ENCODE measurements around the gene B3GALNT2.
"Not testable (repeated sequence)": the region's sequence is repeated elsewhere in the genome, so short reads cannot be mapped to it uniquely, and the experiment has no call there.

The B3GALNT2 gene

DNA sequence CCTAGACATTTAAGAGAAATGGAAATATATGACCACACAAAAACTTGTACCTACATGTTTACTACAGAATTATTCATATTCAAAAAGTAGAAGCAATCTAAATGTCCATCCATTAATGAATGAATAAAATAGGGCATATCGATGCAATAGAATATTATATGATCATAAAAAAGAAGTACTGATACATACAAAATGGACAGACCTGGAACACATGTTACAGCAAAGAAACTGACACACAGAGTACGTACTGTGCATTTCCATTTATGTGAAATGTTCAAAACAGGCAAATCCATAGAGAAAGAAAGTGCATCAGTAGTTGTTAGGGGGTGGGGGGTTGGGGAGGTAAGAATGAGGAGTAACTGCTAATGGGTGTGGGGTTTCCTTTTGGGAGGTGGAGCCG is 39.2 kb downstream of the B3GALNT2 start:
- no peak for DNase-seq (ENCODE audit: low read depth)
- H3K4me3 ChIP-seq (ENCODE audit: low read depth, low read length) = no peak overlapping the region
- TF ChIP-seq, protein P1, sequence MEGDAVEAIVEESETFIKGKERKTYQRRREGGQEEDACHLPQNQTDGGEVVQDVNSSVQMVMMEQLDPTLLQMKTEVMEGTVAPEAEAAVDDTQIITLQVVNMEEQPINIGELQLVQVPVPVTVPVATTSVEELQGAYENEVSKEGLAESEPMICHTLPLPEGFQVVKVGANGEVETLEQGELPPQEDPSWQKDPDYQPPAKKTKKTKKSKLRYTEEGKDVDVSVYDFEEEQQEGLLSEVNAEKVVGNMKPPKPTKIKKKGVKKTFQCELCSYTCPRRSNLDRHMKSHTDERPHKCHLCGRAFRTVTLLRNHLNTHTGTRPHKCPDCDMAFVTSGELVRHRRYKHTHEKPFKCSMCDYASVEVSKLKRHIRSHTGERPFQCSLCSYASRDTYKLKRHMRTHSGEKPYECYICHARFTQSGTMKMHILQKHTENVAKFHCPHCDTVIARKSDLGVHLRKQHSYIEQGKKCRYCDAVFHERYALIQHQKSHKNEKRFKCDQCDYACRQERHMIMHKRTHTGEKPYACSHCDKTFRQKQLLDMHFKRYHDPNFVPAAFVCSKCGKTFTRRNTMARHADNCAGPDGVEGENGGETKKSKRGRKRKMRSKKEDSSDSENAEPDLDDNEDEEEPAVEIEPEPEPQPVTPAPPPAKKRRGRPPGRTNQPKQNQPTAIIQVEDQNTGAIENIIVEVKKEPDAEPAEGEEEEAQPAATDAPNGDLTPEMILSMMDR (conservative IDR thresholded peaks at IDR 0.05; ENCODE audit: low read depth, low read length) = no peak

GRCh38 chr1:235462832-235463231 is 41.4 kb downstream of the B3GALNT2 start:
- not testable (repeated sequence) for DNase-seq (ENCODE audit: low read depth); H3K4me3 ChIP-seq (ENCODE audit: low read depth, low read length)

- TF ChIP-seq, protein P1 (conservative IDR thresholded peaks at IDR 0.05; ENCODE audit: low read depth, low read length) = no peak
- H3K4me3 ChIP-seq (ENCODE audit: low read depth, low read length) = no peak overlapping the region
- no peak for DNase-seq (ENCODE audit: low read depth)
Measured at GRCh38 chr1:235461954-235462353, 42.3 kb downstream of the B3GALNT2 start.

GRCh38 chr1:235460770-235461169 is 43.5 kb downstream of the B3GALNT2 start:
- no peak for DNase-seq (ENCODE audit: low read depth)
- TF ChIP-seq, protein P1 (conservative IDR thresholded peaks at IDR 0.05; ENCODE audit: low read depth, low read length) = no peak
- H3K4me3 ChIP-seq (ENCODE audit: low read depth, low read length) = no peak overlapping the region

- H3K4me3 ChIP-seq (ENCODE audit: low read depth, low read length); DNase-seq (ENCODE audit: low read depth): not testable (repeated sequence)
Measured at GRCh38 chr1:235457856-235458255, 46.4 kb downstream of the B3GALNT2 start.

DNA sequence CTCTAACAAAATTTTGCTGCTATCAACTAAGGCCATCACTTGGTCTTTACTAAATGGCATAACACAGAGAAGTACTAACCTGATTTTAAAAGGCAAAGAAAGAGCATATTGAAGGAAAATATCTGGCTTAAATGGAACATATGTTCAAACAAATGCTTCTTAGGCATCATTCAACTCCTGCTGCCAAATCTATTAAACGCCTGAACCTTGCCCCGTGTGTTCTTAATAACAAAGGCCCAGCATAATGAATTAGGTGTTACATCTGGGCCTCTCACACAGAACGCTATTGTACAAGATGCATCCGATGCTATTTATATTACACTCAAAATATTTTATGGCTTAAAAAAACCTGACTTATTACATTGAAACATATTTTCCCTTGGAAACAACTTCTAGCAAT is 48.4 kb downstream of the B3GALNT2 start:
- H3K4me3 ChIP-seq (ENCODE audit: low read depth, low read length) = no peak overlapping the region
- DNase-seq (ENCODE audit: low read depth) = no peak
- TF ChIP-seq, protein P1 (conservative IDR thresholded peaks at IDR 0.05; ENCODE audit: low read depth, low read length) = no peak

GRCh38 chr1:235455097-235455496 is 49.2 kb downstream of the B3GALNT2 start:
- no peak for DNase-seq (ENCODE audit: low read depth)
- no peak overlapping the region for H3K4me3 ChIP-seq (ENCODE audit: low read depth, low read length)
- TF ChIP-seq, protein P1 (conservative IDR thresholded peaks at IDR 0.05; ENCODE audit: low read depth, low read length) = no peak

DNA sequence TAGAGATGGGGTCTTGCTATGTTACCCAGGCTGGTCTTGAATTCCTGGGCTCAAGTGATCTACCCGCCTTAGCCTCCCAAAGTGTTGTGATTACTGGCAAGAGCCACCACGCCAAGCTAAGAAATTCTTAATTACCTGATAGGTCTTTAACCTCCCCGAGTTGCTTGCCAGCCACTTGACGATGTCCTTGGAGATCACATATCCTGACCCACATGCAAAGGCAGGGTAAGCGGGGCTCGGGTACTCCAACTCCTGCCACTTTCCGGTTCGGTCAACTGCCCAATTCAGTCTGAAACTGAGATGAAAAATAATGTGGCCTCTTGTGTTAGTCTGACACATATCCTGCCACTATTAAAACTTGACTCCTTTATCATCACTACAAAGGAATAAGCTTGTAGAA is 50.2 kb downstream of the B3GALNT2 start:
- TF ChIP-seq, protein P1 (conservative IDR thresholded peaks at IDR 0.05; ENCODE audit: low read depth, low read length) = no peak
- no peak for DNase-seq (ENCODE audit: low read depth)
- H3K4me3 ChIP-seq (ENCODE audit: low read depth, low read length) = no peak overlapping the region
